NCI-H2227 (cell line): Measurements from ENCODE around the gene SLC12A8.

Experiments
- DNase-seq: peaks from one replicate; lab custom pipeline; 2025; ENCODE audit not compliant: unreplicated experiment; lab: John Stamatoyannopoulos, UW

The SLC12A8 gene

GRCh38 chr3:125212509-125213363 lies at the start of gene SLC12A8:
TSS of gene SLC12A8 (minus strand) at chr3:125212748. CDS start at chr3:125211349, 1,399 bp downstream.
- peak; percentile 3 for DNase-seq

- DNase-seq = no peak
These were observed 49.6 kb upstream of the SLC12A8 start for GRCh38 chr3:125262161-125262560.

GRCh38 chr3:125261031-125261430 lies 48.5 kb upstream of the SLC12A8 start:
- DNase-seq = no peak

GRCh38 chr3:125260158-125260557 lies 47.6 kb upstream of the SLC12A8 start:
- DNase-seq = no peak

GRCh38 chr3:125257536-125257935 lies 45.0 kb upstream of the SLC12A8 start:
- no peak for DNase-seq

- no peak for DNase-seq
These were observed 44.1 kb upstream of the SLC12A8 start for GRCh38 chr3:125256675-125257074.

- DNase-seq = no peak
These were observed 38.4 kb upstream of the SLC12A8 start for GRCh38 chr3:125250973-125251372.

GRCh38 chr3:125246237-125246636 lies 33.7 kb upstream of the SLC12A8 start:
- no peak for DNase-seq

GRCh38 chr3:125245521-125245920 lies 33.0 kb upstream of the SLC12A8 start:
- DNase-seq = no peak

GRCh38 chr3:125240496-125240895 lies 27.9 kb upstream of the SLC12A8 start:
- no peak for DNase-seq

- DNase-seq = no peak
These were observed 26.7 kb upstream of the SLC12A8 start for GRCh38 chr3:125239266-125239665.

GRCh38 chr3:125238759-125239158 lies 26.2 kb upstream of the SLC12A8 start:
- DNase-seq = no peak

GRCh38 chr3:125236331-125236903 lies 23.9 kb upstream of the SLC12A8 start:
- DNase-seq = no peak

GRCh38 chr3:125234831-125235230 lies 22.3 kb upstream of the SLC12A8 start:
- no peak for DNase-seq

GRCh38 chr3:125232401-125232800 lies 19.9 kb upstream of the SLC12A8 start:
- DNase-seq = no peak

GRCh38 chr3:125231895-125232294 lies 19.3 kb upstream of the SLC12A8 start:
- DNase-seq = no peak

GRCh38 chr3:125229707-125230106 lies 17.2 kb upstream of the SLC12A8 start:
- DNase-seq = no peak

- no peak for DNase-seq
These were observed 16.6 kb upstream of the SLC12A8 start for GRCh38 chr3:125229168-125229567.

GRCh38 chr3:125221831-125222230 lies 9.3 kb upstream of the SLC12A8 start:
- DNase-seq = no peak

- no peak for DNase-seq
These were observed 8.3 kb upstream of the SLC12A8 start for GRCh38 chr3:125220727-125221429.

GRCh38 chr3:125220183-125220582 lies 7.6 kb upstream of the SLC12A8 start:
- DNase-seq = no peak

- no peak for DNase-seq
These were observed 6.7 kb upstream of the SLC12A8 start for GRCh38 chr3:125219261-125219701.
